ENCODE measurements around the gene GGT7.

GRCh38 chr20:34825530-34826362, 46.9 kb downstream of the GGT7 start, which contains the start of gene NCOA6:
- TF ChIP-seq CTCF (conservative IDR thresholded peaks at IDR 0.05; ENCODE audit: low read depth, low read length) (no peak), EZH2 (IDR thresholded peaks at IDR 0.05; ENCODE audit: low read length, unreplicated experiment) (no peak)

All from PC-3 (cell line).